NCI-H1048 (cell line): ENCODE data around the gene NDUFA3.

Experiments used
- DNase-seq: peaks from one replicate; lab custom pipeline; 2025; lab: John Stamatoyannopoulos, UW

Gene NDUFA3

DNA sequence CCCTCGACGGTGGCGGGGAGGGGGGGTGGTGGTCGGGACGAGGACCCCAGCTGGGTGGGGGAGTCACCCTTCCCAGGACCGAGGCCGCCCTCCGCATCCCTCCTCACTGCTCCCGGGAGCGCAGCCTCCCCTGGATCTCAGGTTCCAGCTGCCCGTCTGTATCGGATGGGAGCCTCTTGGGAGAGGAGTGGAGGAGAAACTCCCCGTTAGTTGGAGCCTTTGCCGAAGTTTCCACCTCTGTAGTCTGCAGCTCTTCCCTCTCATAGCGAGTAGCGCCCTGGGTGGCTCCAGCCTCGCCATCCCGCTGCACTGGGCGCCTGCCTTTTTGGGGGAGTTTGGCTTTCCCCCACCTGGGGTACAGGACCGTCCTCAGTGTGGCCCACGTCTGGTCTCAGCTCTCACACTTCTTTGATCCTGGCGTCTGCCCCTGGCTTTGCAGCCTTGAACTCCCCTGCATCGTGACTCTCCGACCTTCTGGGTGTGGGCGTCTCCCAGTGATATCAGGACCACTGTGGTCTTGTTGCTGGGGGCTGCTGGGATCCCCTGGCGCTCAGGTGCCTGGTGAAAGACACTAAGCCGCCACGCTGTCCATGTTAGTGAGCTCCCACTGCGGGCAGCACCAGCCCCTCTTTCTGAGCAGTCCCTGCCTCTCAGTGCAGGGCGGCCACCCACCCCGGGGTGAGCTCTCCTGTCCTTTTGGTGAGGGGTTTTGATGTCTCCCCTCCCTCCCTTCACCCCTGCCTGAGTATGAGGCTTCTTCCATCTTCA is 36.0 kb downstream of the NDUFA3 start:
- no peak for DNase-seq

DNA sequence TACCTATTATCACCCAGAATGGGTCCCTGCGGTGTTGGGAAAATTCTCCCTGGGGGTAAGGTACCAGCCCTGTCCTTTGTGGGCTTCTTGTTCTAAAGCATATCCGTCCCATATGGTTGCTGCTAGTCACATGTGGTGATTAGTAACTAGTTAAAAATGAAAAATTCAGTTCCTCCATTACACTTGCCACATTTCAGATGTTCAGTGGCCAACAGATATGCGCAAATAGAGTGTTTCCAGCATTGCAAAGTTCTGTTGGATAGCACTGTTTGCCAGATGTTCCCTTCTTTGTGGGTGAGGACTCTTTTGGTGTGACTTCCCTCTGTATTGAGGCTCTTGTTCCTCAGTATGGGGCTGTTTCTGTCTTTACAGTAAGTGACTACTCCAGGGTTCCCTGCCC is 38.7 kb downstream of the NDUFA3 start:
- no peak for DNase-seq

DNA sequence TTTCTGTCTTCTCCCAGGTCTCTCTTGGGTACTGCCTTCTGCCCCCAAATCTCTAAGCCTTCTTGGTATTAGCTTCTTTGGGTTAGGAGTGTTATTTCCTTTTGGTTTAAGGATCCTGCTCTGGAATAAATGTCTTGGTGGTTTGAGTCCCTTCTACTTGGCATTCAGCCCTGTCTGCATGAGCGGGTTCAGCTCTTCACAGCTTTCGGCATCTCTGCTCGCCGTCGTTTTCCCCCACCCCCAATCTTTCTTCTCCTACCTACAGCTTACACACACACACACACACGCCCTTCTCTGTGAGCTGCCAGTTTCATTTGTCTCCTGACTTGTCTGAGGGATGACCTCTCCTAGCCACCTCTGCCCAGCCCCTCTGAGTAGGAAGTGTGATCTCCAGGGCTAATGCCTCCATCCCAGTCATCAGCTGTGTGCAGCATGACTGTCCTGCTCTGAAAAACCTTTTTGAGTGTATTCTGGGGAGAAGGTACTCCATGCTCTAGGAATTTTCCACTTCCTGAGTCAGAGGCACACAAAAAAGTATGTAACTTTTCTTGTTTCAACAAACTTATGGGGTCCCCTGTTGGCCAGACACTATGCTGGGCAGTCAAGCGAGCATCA is 39.6 kb downstream of the NDUFA3 start:
- DNase-seq = no peak

DNA sequence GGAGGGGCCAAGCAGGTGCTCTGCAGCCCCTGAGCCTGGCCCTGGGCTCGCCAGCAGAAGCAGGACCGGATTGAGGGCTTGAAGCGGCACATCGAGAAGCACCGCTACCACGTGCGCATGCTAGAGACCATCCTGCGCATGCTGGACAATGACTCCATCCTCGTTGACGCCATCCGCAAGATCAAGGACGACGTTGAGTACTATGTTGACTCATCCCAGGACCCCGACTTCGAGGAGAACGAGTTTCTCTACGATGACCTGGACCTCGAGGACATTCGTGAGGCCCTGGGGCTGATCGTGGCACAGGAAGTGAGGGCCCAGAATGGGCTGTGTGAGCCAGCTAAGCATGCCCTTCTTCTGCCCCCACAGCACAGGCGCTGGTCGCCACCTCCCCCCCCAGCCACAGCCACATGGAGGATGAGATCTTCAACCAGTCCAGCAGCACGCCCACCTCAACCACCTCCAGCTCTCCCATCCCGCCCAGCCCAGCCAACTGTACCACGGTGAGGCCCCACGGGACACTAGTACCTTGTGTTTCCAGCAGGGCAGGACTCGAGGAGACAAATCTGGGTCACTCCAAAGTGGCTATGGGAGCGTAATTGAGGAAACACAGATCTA is 43.0 kb downstream of the NDUFA3 start:
- no peak for DNase-seq

DNA sequence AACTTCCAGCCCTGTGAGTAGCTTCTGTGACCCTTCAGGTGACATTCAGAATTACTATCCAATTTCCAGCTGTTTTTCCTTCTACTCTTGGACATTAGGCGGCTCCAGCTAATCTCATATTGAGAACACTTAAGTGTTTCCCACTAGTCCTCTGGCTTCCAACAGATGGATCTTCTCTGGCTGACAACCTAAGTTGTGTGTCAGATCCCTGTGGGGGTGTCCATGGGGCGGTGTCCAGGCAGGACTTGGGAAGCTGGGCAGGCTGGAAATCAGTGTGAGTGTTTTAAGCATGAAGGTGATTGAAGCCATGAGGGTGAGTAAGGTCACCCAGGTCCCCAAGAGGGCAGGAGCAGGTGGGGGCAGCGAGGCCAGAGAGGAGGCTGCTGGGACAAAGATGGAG is 45.0 kb downstream of the NDUFA3 start:
- DNase-seq = no peak

DNA sequence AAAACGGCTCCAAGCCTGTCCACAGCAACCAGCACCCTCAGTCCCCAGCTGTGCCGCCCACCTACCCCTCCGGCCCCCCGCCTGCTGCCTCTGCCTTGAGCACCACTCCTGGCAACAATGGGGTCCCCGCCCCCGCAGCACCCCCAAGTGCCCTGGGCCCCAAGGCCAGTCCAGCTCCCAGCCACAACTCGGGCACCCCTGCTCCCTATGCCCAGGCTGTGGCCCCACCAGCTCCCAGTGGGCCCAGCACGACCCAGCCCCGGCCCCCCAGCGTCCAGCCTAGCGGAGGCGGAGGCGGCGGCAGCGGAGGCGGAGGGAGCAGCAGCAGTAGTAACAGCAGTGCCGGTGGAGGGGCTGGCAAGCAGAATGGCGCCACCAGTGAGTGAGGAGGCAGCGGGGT is 45.5 kb downstream of the NDUFA3 start:
- no peak for DNase-seq

DNA sequence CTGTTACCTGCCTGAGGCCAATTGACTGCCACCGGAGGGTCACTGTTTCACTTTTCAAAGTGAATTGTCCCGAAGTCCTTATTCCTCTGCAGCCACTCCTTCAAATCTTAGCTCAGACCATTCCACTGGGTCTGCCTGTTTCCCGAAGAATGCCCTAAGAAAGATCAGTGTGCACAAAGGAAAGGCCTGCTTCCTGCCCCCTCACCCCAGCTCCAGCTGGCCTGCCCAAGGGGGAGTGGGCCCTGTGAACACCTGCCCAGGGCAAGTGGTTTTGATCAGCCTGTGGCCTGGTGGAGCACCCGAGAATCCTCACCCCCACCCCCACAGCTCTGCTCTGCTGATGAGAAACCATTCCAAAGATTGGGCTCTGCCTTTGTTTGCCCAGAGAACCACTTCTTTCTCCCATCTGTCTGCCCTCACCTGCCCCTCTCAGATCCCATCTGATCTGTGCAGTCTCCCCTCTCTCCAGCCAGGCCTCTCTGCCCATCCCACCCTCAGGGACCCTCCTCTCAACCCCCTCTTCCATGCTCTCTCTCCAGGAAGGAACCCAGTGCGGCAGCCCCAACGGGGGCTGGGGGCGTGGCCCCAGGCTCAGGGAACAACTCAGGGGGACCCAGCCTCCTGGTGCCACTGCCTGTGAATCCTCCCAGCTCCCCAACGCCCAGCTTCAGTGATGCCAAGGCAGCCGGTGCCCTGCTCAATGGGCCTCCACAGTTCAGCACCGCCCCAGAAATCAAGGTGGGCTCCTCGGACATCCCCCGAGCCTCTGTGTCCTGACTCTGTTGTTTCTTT is 46.6 kb downstream of the NDUFA3 start:
- no peak for DNase-seq

DNA sequence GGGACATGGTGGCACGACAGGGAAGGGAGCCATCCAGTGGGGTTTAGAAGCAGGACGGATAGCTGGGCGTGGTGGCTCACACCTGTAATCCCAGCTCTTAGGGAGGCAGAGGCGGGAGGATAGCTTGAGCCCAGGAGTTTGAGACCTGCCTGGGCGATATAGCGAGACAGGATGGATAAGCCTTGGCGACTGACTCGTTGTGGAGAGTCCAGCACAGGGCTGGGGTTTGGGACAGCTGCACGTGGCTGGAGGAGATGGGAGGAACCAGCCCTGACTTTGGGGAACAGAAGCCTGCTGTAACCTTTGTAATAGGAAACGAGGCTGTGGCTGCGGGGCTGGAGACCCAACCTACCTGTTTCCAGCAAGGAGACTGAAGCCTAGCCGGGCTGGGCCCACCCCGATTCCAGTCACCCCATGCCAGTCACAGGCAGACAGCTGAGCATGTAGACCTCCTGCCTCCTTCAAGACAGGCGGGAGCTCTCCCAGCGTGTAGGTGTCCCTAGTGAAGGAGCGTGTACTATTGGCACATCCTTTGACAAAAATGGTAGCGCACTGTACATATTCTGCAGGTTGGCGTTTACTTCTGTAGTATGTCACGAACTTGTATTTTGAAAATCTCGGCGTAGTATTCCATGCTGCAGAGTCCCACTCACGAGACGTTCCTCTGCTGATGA is 48.8 kb downstream of the NDUFA3 start:
- no peak for DNase-seq

DNA sequence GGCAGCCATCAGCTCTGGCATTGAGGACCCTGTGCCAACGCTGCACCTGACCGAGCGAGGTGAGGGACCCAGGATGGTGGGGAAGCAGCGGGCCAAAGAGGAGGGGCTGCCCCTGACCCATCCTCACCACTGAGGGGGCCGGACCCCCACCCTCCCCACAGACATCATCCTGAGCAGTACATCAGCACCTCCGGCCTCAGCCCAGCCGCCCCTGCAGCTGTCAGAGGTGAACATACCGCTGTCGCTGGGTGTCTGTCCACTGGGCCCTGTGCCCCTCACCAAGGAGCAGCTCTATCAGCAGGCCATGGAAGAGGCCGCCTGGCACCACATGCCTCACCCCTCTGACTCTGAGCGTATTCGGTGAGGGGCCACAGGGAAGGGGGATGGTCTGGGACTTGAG is 49.6 kb downstream of the NDUFA3 start:
- no peak for DNase-seq

DNA sequence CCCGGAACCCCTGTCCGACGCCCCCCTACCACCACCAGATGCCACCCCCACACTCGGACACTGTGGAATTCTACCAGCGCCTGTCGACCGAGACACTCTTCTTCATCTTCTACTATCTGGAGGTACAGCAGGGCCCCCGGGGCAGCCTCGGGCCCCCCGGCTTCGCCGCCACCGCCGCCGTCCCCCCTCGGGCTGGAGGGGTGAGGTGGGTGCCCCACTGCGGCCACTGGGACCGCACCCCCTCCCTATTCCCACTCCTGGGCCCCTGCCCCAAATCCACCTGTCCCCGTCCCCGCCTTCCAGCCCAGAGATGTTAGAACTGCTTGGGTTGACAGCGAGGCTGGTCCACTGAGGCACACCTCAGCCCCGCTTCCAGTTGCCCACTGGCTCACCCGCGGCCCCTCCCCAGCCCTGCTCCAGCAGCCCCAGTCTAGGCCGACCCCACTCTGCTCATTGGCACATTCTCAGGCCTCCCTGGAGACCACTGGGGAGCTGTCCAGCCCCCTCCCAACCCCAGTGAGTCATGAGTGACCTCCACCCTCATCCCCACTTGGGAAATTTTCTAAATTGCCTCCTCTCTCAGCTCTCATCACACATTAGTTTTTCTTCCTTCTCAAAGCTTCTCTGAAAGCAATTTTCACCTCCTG is 50.3 kb downstream of the NDUFA3 start:
- no peak for DNase-seq

DNA sequence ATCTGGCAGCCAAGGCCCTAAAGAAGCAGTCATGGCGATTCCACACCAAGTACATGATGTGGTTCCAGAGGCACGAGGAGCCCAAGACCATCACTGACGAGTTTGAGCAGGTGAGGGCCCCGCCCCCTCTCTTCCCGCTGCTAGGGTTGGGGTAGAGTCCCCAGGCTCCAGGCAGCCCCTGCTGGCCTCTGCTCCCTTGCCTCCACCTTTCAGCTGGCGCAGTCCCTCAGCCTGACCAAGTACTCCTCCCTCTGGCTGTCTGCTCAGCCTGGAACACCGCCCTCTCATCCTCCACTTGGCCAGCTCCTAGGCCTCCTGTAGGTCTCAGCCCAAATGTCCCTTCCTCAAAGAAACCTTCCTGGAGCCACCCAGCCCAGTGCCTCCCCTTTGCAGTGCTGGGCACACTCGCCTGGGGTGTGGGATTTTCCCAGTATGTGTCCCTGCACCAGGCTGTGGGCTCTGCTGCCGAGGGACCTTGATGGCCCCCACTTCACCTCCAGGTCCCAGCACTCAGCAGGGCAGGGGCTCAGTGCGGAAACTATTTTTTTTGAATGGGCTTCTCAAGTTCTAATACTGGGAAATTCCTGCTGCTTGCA is 51.2 kb downstream of the NDUFA3 start:
- DNase-seq = no peak

DNA sequence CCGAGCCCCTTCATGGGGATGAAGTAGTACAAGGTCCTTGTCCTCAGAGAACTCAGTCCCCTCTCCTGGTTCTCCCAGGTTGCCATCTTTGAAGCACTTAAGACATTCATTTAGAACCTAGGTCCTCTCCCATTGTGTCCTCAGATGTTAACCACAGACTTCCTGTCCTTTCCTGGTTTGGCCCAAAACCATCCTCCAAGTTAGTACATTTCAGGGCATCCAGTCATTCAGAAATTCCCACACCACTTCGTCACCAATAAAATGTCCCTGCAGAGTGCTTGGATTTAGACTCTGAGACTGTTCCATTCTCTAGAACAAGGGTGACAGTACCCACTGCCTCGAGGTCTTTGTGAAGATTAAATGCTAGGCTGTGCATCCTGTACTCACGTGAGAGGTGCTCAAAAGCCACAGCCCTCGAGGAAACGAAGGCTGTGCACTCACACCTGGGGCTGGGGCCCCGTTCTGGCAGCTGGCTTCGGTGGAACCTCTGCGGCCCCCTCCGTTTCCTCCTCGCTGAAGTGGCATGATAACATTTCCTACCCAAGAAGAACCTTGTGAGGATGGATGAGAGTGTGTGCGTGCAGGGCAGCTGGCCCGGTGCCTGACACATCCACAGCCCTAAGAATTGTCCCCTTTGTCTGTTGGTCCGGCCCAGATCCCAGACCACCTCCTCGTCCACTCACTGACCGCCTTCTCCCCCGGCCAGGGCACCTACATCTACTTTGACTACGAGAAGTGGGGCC is 52.1 kb downstream of the NDUFA3 start:
- no peak for DNase-seq

DNA sequence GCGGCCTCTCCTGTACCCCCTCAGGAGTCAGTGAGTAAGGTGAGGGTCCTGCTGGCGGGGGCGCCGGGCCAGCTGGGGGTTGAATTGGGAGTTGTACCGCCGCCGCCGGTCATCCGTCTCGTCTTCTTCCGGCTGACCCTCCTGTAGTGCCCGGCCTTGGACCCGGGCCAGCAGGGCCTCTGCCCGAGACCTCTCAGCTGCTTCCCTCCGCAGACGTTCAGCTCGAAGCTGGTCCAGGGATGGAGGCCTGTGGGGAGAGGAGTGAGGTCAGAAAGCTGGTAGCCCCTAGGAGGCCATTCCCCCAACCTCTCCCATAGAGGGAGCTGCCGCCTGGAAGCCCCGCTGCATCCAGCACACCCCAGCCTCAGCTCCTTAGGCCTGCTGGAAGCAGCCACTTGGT is 53.0 kb downstream of the NDUFA3 start:
- DNase-seq = no peak

DNA sequence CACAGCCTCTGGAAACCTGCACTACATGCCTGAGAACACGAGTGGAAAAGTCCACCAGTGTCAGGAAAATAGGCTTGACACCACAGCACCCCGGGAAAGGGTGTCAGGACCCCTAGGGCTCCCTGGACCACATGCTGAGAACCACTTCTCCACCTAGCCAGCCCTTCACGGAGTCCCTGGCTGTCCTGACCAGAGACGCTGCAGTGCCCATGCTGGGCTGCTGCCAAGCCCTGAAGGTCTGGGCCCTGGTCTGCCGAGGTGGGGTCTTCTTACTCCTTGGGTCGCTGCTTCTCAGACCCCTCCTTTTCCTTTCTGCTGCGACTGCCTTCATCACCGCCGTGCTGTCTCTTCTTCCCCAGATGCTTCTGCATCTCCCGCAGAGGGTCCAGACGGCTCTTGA is 53.8 kb downstream of the NDUFA3 start:
- no peak for DNase-seq

DNA sequence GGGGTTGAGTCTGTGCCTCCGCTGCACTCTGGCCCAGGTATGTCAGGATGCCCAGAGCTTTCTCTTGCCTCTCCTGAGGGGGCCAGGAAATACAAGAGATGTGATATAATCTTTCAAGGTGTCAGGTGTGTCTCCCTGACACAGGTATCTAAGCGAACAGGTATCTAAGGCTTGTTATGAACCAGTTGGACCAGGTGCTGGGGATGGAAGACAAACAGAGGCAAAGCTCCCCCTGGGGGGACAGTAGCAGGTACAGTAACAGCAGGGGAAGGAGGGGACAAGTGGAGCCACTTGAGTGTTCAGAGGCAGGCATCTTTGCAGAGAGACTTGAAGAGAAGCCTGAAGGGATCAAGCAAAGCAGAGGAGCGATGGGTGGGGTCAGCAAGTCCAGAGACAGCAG is 54.3 kb downstream of the NDUFA3 start:
- DNase-seq = no peak
